H9 (cell line): ENCODE results near the gene NR2F2. TPM values are rescaled to one million over a fixed set of nuclear protein-coding genes. Genes with fewer than 3 reads are reported as not detected.
A peak's percentile ranks its signal among the peaks of the same experiment; 100 is the strongest.

Source experiments
- DNase-seq: peaks from one replicate; pipeline ENCODE4 v3.0.0-alpha.2; 2017
- H2AFZ ChIP-seq: one replicate; pipeline ENCODE4 v1.6.1; 2013; ENCODE audit warnings: mild to moderate bottlenecking, low read length, control low read depth, moderate library complexity
- H2AK5ac ChIP-seq: 2 replicates; pipeline ENCODE4 v1.6.1; 2013; ENCODE audit warnings: low read length, control low read depth, mixed read lengths; ENCODE audit not compliant: insufficient read length
- H2BK120ac ChIP-seq: one replicate; pipeline ENCODE4 v1.6.1; 2013; ENCODE audit warnings: low read depth, mild to moderate bottlenecking, low read length, control low read depth, inconsistent platforms; ENCODE audit not compliant: poor library complexity, severe bottlenecking
- H2BK12ac ChIP-seq: 2 replicates; pipeline ENCODE4 v1.6.1; 2013; ENCODE audit warnings: low read length, control low read depth, mixed read lengths, low read depth; ENCODE audit not compliant: insufficient read length
- H2BK15ac ChIP-seq: 2 replicates; pipeline ENCODE4 v1.6.1; 2013; ENCODE audit warnings: low read depth, low read length, control low read depth
- H2BK20ac ChIP-seq: one replicate; pipeline ENCODE4 v1.6.1; 2013; ENCODE audit warnings: low read depth, mild to moderate bottlenecking, low read length, control low read depth, inconsistent platforms; ENCODE audit not compliant: poor library complexity, severe bottlenecking
- H2BK5ac ChIP-seq: 2 replicates; pipeline ENCODE4 v1.6.1; 2013; ENCODE audit warnings: low read length, control low read depth, mixed read lengths; ENCODE audit not compliant: insufficient read length
- H3K14ac ChIP-seq: 2 replicates; pipeline ENCODE4 v1.6.1; 2013; ENCODE audit warnings: low read length, control low read depth; ENCODE audit not compliant: insufficient read depth
- H3K18ac ChIP-seq: 2 replicates; pipeline ENCODE4 v1.6.1; 2013; ENCODE audit warnings: low read depth, mild to moderate bottlenecking, mixed read lengths, low read length, control low read depth; ENCODE audit not compliant: insufficient read length
- H3K23ac ChIP-seq: 2 replicates; pipeline ENCODE4 v1.6.1; 2013; ENCODE audit warnings: low read length, control low read depth, mixed read lengths, low read depth; ENCODE audit not compliant: insufficient read length
- H3K23me2 ChIP-seq: 2 replicates; pipeline ENCODE4 v1.6.1; 2013; ENCODE audit warnings: low read depth, mild to moderate bottlenecking, mixed read lengths, low read length, control low read depth; ENCODE audit not compliant: insufficient read length, poor library complexity, severe bottlenecking
- H3K27ac ChIP-seq: 2 replicates; pipeline ENCODE4 v1.5.1; 2013; ENCODE audit warnings: low read length, control low read depth, mixed read lengths, low read depth; ENCODE audit not compliant: insufficient read length
- H3K27me3 ChIP-seq: 2 replicates; pipeline ENCODE4 v1.6.1; 2013; ENCODE audit warnings: low read length, control low read depth, inconsistent platforms; ENCODE audit not compliant: insufficient read depth
- H3K4ac ChIP-seq: 2 replicates; pipeline ENCODE4 v1.6.1; 2013; ENCODE audit warnings: low read depth, mild to moderate bottlenecking, control low read depth, inconsistent platforms, low read length, moderate library complexity
- H3K4me1 ChIP-seq: 2 replicates; pipeline ENCODE4 v1.6.1; 2013; ENCODE audit warnings: low read length, control low read depth, inconsistent platforms; ENCODE audit not compliant: insufficient read depth
- H3K4me2 ChIP-seq: 2 replicates; pipeline ENCODE4 v1.6.1; 2013; ENCODE audit warnings: low read length, control low read depth, mixed read lengths; ENCODE audit not compliant: insufficient read length, insufficient read depth
- H3K56ac ChIP-seq: 2 replicates; pipeline ENCODE4 v1.6.1; 2013; ENCODE audit warnings: low read depth, mild to moderate bottlenecking, mixed read lengths, low read length, control low read depth; ENCODE audit not compliant: insufficient read length
- H3K79me1 ChIP-seq: 2 replicates; pipeline ENCODE4 v1.6.1; 2013; ENCODE audit warnings: low read depth, mild to moderate bottlenecking, moderate library complexity, low read length, control low read depth, inconsistent platforms; ENCODE audit not compliant: insufficient read depth, poor library complexity, severe bottlenecking
- H3K79me2 ChIP-seq: 2 replicates; pipeline ENCODE4 v1.6.1; 2013; ENCODE audit warnings: low read length, control low read depth, inconsistent platforms; ENCODE audit not compliant: insufficient read depth
- H3K9ac ChIP-seq: 2 replicates; pipeline ENCODE4 v1.6.1; 2013; ENCODE audit warnings: low read length, control low read depth, mixed read lengths; ENCODE audit not compliant: insufficient read length; ENCODE audit errors: extremely low read depth
- H3K9me3 ChIP-seq: one replicate; pipeline ENCODE4 v1.6.1; 2013; ENCODE audit warnings: low read depth, low read length, inconsistent platforms; ENCODE audit not compliant: control insufficient read depth
- H3T11ph ChIP-seq: one replicate; pipeline ENCODE4 v1.6.1; 2013; ENCODE audit warnings: mild to moderate bottlenecking, low read length, control low read depth, inconsistent platforms
- H4K20me1 ChIP-seq: one replicate; pipeline ENCODE4 v1.6.1; 2013; ENCODE audit not compliant: control insufficient read depth, insufficient read length, insufficient read depth
- H4K5ac ChIP-seq: 2 replicates; pipeline ENCODE4 v1.6.1; 2013; ENCODE audit warnings: low read depth, mild to moderate bottlenecking, mixed read lengths, low read length, control low read depth; ENCODE audit not compliant: insufficient read length
- H4K8ac ChIP-seq: replicated peaks from 2 replicates; pipeline ENCODE4 v1.6.1; 2013; ENCODE audit warnings: low read length, control low read depth, mixed read lengths, low read depth; ENCODE audit not compliant: insufficient read length
- H4K91ac ChIP-seq: 2 replicates; pipeline ENCODE4 v1.6.1; 2013; ENCODE audit warnings: low read depth, mild to moderate bottlenecking, moderate library complexity, mixed read lengths, low read length, control low read depth; ENCODE audit not compliant: insufficient read length
- H3K27ac Mint-ChIP-seq, 3 experiments: 2 replicates in 2 of 3; 3 replicates in 1 of 3; pipeline ENCODE4 v1.8.0; 2020 to 2021; ENCODE audit warnings: mixed read lengths in 3 of 3, mild to moderate bottlenecking in 1 of 3, moderate library complexity in 1 of 3
- H3K27me3 Mint-ChIP-seq: 2 replicates; pipeline ENCODE4 v1.8.0; 2021; ENCODE audit warnings: low read depth, mild to moderate bottlenecking, moderate library complexity, mixed read lengths
- H3K36me3 Mint-ChIP-seq, 3 experiments: 2 replicates in 2 of 3; 3 replicates in 1 of 3; pipeline ENCODE4 v1.8.0; 2020 to 2021; ENCODE audit warnings: low read depth in 3 of 3, mixed read lengths in 3 of 3; ENCODE audit not compliant: insufficient read depth in 1 of 3
- H3K4me1 Mint-ChIP-seq, 2 experiments: 2 replicates each; pipeline ENCODE4 v1.8.0; 2020; ENCODE audit warnings: mixed read lengths in 2 of 2
- H3K4me3 Mint-ChIP-seq, 2 experiments: 2 replicates in 1 of 2; 3 replicates in 1 of 2; pipeline ENCODE4 v1.8.0; 2020 to 2021; ENCODE audit warnings: mild to moderate bottlenecking in 2 of 2, mixed read lengths in 2 of 2, moderate library complexity in 1 of 2
- H3K9me3 Mint-ChIP-seq, 2 experiments: 2 replicates in 1 of 2; 3 replicates in 1 of 2; pipeline ENCODE4 v1.8.0; 2020; ENCODE audit warnings: mild to moderate bottlenecking in 2 of 2, mixed read lengths in 2 of 2, moderate library complexity in 1 of 2
- CTCF ChIP-seq: fragments of 200-600 bp; sonication (generic); conservative IDR thresholded peaks from 3 replicates; pipeline ENCODE4 v1.8.0; 2021; ENCODE audit warnings: antibody characterized with exemption, mild to moderate bottlenecking
- WGBS: extraction: QIAGEN DNeasy Blood & Tissue Kit; methylation state at CpG from one replicate; pipeline ENCODE4 v1.1.7; 2013; ENCODE audit warnings: missing lambda C conversion rate, low lambda C conversion rate, mixed read lengths; ENCODE audit not compliant: insufficient read length; ENCODE audit errors: extremely low coverage; 5-methylcytosine and 5-hydroxymethylcytosine counted together
- total RNA-seq: library from RNA; stranded (reverse); gene quantifications from 2 replicates; pipeline ENCODE4 v1.2.1, GENCODE V29; 2021

The NR2F2 gene
- total RNA-seq, 1 experiment from 2014 or later, result 0.24 TPM

GRCh38 chr15:96352604-96353405 is 22.3 kb downstream of the NR2F2 start:
- Mint-ChIP-seq H3K27ac (no peak overlapping the region), H3K36me3 (no peaks in the 10 kb centered on the region)
- no peak for DNase-seq

More at GRCh38 chr15:96352604-96353405, 22.3 kb downstream of the NR2F2 start:
- H3K4me3 Mint-ChIP-seq, result peak overlapping the region in 1 of 2 experiments; percentile 75; a peak in 3 of 5 replicates
- Histone ChIP-seq H3K4me1 (no peaks in the 10 kb centered on the region; the same call in 1 of the 2 replicates), H3K23ac (no peak overlapping the region), H4K20me1 (peaks cover 2% of the 10 kb centered on the region), H3T11ph (no peak overlapping the region), H4K8ac (no peak overlapping the region), H3K4ac (no peak overlapping the region), H3K56ac (no peak overlapping the region), H3K4me2 (peak overlapping the region; percentile 1), H3K14ac (no peak overlapping the region), H3K79me2 (no peaks in the 10 kb centered on the region), H2BK5ac (no peak overlapping the region), H3K18ac (no peak overlapping the region), H3K79me1 (no peaks in the 10 kb centered on the region), H3K9me3 (no peaks in the 10 kb centered on the region), H3K23me2 (no peaks in the 10 kb centered on the region), H3K27me3 (peaks cover 98% of the 10 kb centered on the region), H2BK120ac (no peak overlapping the region), H2BK12ac (no peak overlapping the region), H2AFZ (no peak overlapping the region), H3K27ac (no peak overlapping the region), H2BK20ac (no peak overlapping the region), H4K5ac (no peak overlapping the region), H4K91ac (no peak overlapping the region), H3K9ac (no peak overlapping the region), H2AK5ac (no peak overlapping the region), H2BK15ac (no peak overlapping the region)
- WGBS, result no CpG with 5 or more reads among the region's 12 CpGs
- peaks cover 2 to 15% of the 10 kb centered on the region in 2 experiments; a peak in 3 of 5 replicates for H3K9me3 Mint-ChIP-seq
- TF ChIP-seq CTCF, result no peak
- H3K27me3 Mint-ChIP-seq, result no peaks in the 10 kb centered on the region
- H3K4me1 Mint-ChIP-seq, result peaks cover 8 to 55% of the 10 kb centered on the region in 2 experiments
